ENCODE results near the gene PRDM15.
A peak's percentile ranks its signal among the peaks of the same experiment; 100 is the strongest.

The PRDM15 gene

GRCh38 chr21:41808094-41808493, 71.0 kb downstream of the PRDM15 start:
- no peak overlapping the region for H3K4me3 ChIP-seq (ENCODE audit: low read length)
- peaks cover 25% of the 10 kb centered on the region for H3K36me3 ChIP-seq (ENCODE audit: control insufficient read depth, insufficient read depth, low read length, severe bottlenecking)
- no peaks in the 10 kb centered on the region for H3K9me3 ChIP-seq (ENCODE audit: control insufficient read depth, low read length)
- no peaks in the 10 kb centered on the region for H3K4me1 ChIP-seq (ENCODE audit: control insufficient read depth, insufficient read depth, low read length)
- DNase-seq (ENCODE audit: low read depth), result no peak
- no peaks in the 10 kb centered on the region for H3K27me3 ChIP-seq (replicated peaks; ENCODE audit: control insufficient read depth, insufficient read depth, low read length)
- H3K9ac ChIP-seq (ENCODE audit: low read length), result no peak overlapping the region

GRCh38 chr21:41806773-41807172, 72.4 kb downstream of the PRDM15 start:
- no peak for DNase-seq (ENCODE audit: low read depth)
- no peaks in the 10 kb centered on the region for H3K9me3 ChIP-seq (ENCODE audit: control insufficient read depth, low read length)

GRCh38 chr21:41805643-41806042, 73.5 kb downstream of the PRDM15 start:
- no peak for DNase-seq (ENCODE audit: low read depth)
- Histone ChIP-seq H3K27me3 (replicated peaks; ENCODE audit: control insufficient read depth, insufficient read depth, low read length) (no peaks in the 10 kb centered on the region), H3K4me1 (ENCODE audit: control insufficient read depth, insufficient read depth, low read length) (peaks cover 4% of the 10 kb centered on the region), H3K36me3 (ENCODE audit: control insufficient read depth, insufficient read depth, low read length, severe bottlenecking) (peaks cover 33% of the 10 kb centered on the region), H3K4me3 (ENCODE audit: low read length) (no peak overlapping the region), H3K9ac (ENCODE audit: low read length) (no peak overlapping the region), H3K9me3 (ENCODE audit: control insufficient read depth, low read length) (no peaks in the 10 kb centered on the region)

More at GRCh38 chr21:41806773-41807172, 72.4 kb downstream of the PRDM15 start:
- H3K9ac ChIP-seq (ENCODE audit: low read length), result no peak overlapping the region
- H3K27me3 ChIP-seq (replicated peaks; ENCODE audit: control insufficient read depth, insufficient read depth, low read length), result no peaks in the 10 kb centered on the region
- H3K36me3 ChIP-seq (ENCODE audit: control insufficient read depth, insufficient read depth, low read length, severe bottlenecking), result peaks cover 30% of the 10 kb centered on the region
- H3K4me1 ChIP-seq (ENCODE audit: control insufficient read depth, insufficient read depth, low read length), result peaks cover 4% of the 10 kb centered on the region
- H3K4me3 ChIP-seq (ENCODE audit: low read length), result no peak overlapping the region

- no peaks in the 10 kb centered on the region for H3K9me3 ChIP-seq (ENCODE audit: control insufficient read depth, low read length)
- no peak overlapping the region for H3K9ac ChIP-seq (ENCODE audit: low read length)
Observed at GRCh38 chr21:41805038-41805437, 74.1 kb downstream of the PRDM15 start.

GRCh38 chr21:41804381-41804780, 74.8 kb downstream of the PRDM15 start:
- DNase-seq (ENCODE audit: low read depth), result no peak

More at GRCh38 chr21:41805038-41805437, 74.1 kb downstream of the PRDM15 start:
- no peaks in the 10 kb centered on the region for H3K27me3 ChIP-seq (replicated peaks; ENCODE audit: control insufficient read depth, insufficient read depth, low read length)
- peaks cover 27% of the 10 kb centered on the region for H3K36me3 ChIP-seq (ENCODE audit: control insufficient read depth, insufficient read depth, low read length, severe bottlenecking)
- H3K4me3 ChIP-seq (ENCODE audit: low read length), result no peak overlapping the region
- peaks cover 4% of the 10 kb centered on the region for H3K4me1 ChIP-seq (ENCODE audit: control insufficient read depth, insufficient read depth, low read length)
- no peak for DNase-seq (ENCODE audit: low read depth)

GRCh38 chr21:41803316-41803715, 75.8 kb downstream of the PRDM15 start:
- peak; percentile 27 for DNase-seq (ENCODE audit: low read depth)
- H3K4me3 ChIP-seq (ENCODE audit: low read length), result no peak overlapping the region
- no peaks in the 10 kb centered on the region for H3K9me3 ChIP-seq (ENCODE audit: control insufficient read depth, low read length)
- no peaks in the 10 kb centered on the region for H3K27me3 ChIP-seq (replicated peaks; ENCODE audit: control insufficient read depth, insufficient read depth, low read length)
- H3K36me3 ChIP-seq (ENCODE audit: control insufficient read depth, insufficient read depth, low read length, severe bottlenecking), result peaks cover 22% of the 10 kb centered on the region
- H3K9ac ChIP-seq (ENCODE audit: low read length), result no peak overlapping the region
- peaks cover 4% of the 10 kb centered on the region for H3K4me1 ChIP-seq (ENCODE audit: control insufficient read depth, insufficient read depth, low read length)

More at GRCh38 chr21:41804381-41804780, 74.8 kb downstream of the PRDM15 start:
- H3K9me3 ChIP-seq (ENCODE audit: control insufficient read depth, low read length), result no peaks in the 10 kb centered on the region
- peaks cover 21% of the 10 kb centered on the region for H3K36me3 ChIP-seq (ENCODE audit: control insufficient read depth, insufficient read depth, low read length, severe bottlenecking)
- H3K4me3 ChIP-seq (ENCODE audit: low read length), result no peak overlapping the region
- no peak overlapping the region for H3K9ac ChIP-seq (ENCODE audit: low read length)
- H3K4me1 ChIP-seq (ENCODE audit: control insufficient read depth, insufficient read depth, low read length), result peaks cover 4% of the 10 kb centered on the region
- no peaks in the 10 kb centered on the region for H3K27me3 ChIP-seq (replicated peaks; ENCODE audit: control insufficient read depth, insufficient read depth, low read length)

GRCh38 chr21:41802684-41803083, 76.5 kb downstream of the PRDM15 start:
- H3K9me3 ChIP-seq (ENCODE audit: control insufficient read depth, low read length), result no peaks in the 10 kb centered on the region
- H3K4me3 ChIP-seq (ENCODE audit: low read length), result no peak overlapping the region
- no peaks in the 10 kb centered on the region for H3K27me3 ChIP-seq (replicated peaks; ENCODE audit: control insufficient read depth, insufficient read depth, low read length)
- peaks cover 4% of the 10 kb centered on the region for H3K4me1 ChIP-seq (ENCODE audit: control insufficient read depth, insufficient read depth, low read length)
- DNase-seq (ENCODE audit: low read depth), result peak; percentile 64
- peaks cover 26% of the 10 kb centered on the region for H3K36me3 ChIP-seq (ENCODE audit: control insufficient read depth, insufficient read depth, low read length, severe bottlenecking)
- H3K9ac ChIP-seq (ENCODE audit: low read length), result peak overlapping the region; percentile 19

- H3K36me3 ChIP-seq (ENCODE audit: control insufficient read depth, insufficient read depth, low read length, severe bottlenecking), result peaks cover 26% of the 10 kb centered on the region
- H3K4me3 ChIP-seq (ENCODE audit: low read length), result no peak overlapping the region
- H3K9ac ChIP-seq (ENCODE audit: low read length), result no peak overlapping the region
- H3K9me3 ChIP-seq (ENCODE audit: control insufficient read depth, low read length), result no peaks in the 10 kb centered on the region
- peaks cover 4% of the 10 kb centered on the region for H3K4me1 ChIP-seq (ENCODE audit: control insufficient read depth, insufficient read depth, low read length)
- H3K27me3 ChIP-seq (replicated peaks; ENCODE audit: control insufficient read depth, insufficient read depth, low read length), result no peaks in the 10 kb centered on the region
- no peak for DNase-seq (ENCODE audit: low read depth)
Observed at GRCh38 chr21:41802198-41802584, 77.0 kb downstream of the PRDM15 start.

- no peak overlapping the region for H3K9ac ChIP-seq (ENCODE audit: low read length)
- no peak overlapping the region for H3K4me3 ChIP-seq (ENCODE audit: low read length)
- H3K4me1 ChIP-seq (ENCODE audit: control insufficient read depth, insufficient read depth, low read length), result peaks cover 4% of the 10 kb centered on the region
- DNase-seq (ENCODE audit: low read depth), result no peak
- H3K9me3 ChIP-seq (ENCODE audit: control insufficient read depth, low read length), result no peaks in the 10 kb centered on the region
- H3K36me3 ChIP-seq (ENCODE audit: control insufficient read depth, insufficient read depth, low read length, severe bottlenecking), result peaks cover 26% of the 10 kb centered on the region
- no peaks in the 10 kb centered on the region for H3K27me3 ChIP-seq (replicated peaks; ENCODE audit: control insufficient read depth, insufficient read depth, low read length)
Observed at GRCh38 chr21:41801321-41802197, 77.6 kb downstream of the PRDM15 start.

- no peak for DNase-seq (ENCODE audit: low read depth)
- Histone ChIP-seq H3K9ac (ENCODE audit: low read length) (no peak overlapping the region), H3K4me1 (ENCODE audit: control insufficient read depth, insufficient read depth, low read length) (peaks cover 4% of the 10 kb centered on the region), H3K9me3 (ENCODE audit: control insufficient read depth, low read length) (no peaks in the 10 kb centered on the region), H3K4me3 (ENCODE audit: low read length) (no peak overlapping the region), H3K27me3 (replicated peaks; ENCODE audit: control insufficient read depth, insufficient read depth, low read length) (no peaks in the 10 kb centered on the region), H3K36me3 (ENCODE audit: control insufficient read depth, insufficient read depth, low read length, severe bottlenecking) (peaks cover 26% of the 10 kb centered on the region)
Observed at GRCh38 chr21:41800425-41801320, 78.5 kb downstream of the PRDM15 start.

GRCh38 chr21:41799763-41800162, 79.4 kb downstream of the PRDM15 start:
- Histone ChIP-seq H3K9ac (ENCODE audit: low read length) (no peak overlapping the region), H3K4me3 (ENCODE audit: low read length) (no peak overlapping the region), H3K4me1 (ENCODE audit: control insufficient read depth, insufficient read depth, low read length) (peaks cover 4% of the 10 kb centered on the region), H3K36me3 (ENCODE audit: control insufficient read depth, insufficient read depth, low read length, severe bottlenecking) (peaks cover 26% of the 10 kb centered on the region), H3K27me3 (replicated peaks; ENCODE audit: control insufficient read depth, insufficient read depth, low read length) (no peaks in the 10 kb centered on the region), H3K9me3 (ENCODE audit: control insufficient read depth, low read length) (no peaks in the 10 kb centered on the region)
- no peak for DNase-seq (ENCODE audit: low read depth)
